K562 (cell line): ENCODE data around the gene ATOSA. TPM values are rescaled to one million over a fixed set of nuclear protein-coding genes. Genes with fewer than 3 reads are reported as not detected.

Source experiments
- ATAC-seq: fragments of 200-7000 bp; cut with Tn5 transposase; 3 replicates; pipeline ENCODE4 v1.9.1; 2020; ENCODE audit warnings: moderate library complexity
- BruUV-seq: library from RNA; stranded (reverse); fragments of 400-500 nt; replicated peaks from 2 replicates; lab custom pipeline; 2021; lab: Mats Ljungman, UMichigan
- CTCF ChIA-PET: fragments of 300-600 bp; formaldehyde crosslinking; extraction: SDS; loops from one replicate; lab custom pipeline; 2021; ENCODE audit warnings: low intra/inter-chr PET ratio; lab: Yijun Ruan, JAX
- POLR2A ChIA-PET: fragments of 300-600, 350-650 bp; sonication (Branson Sonifier 250); formaldehyde crosslinking; extraction: SDS; loops from one replicate; lab custom pipeline; 2021; ENCODE audit warnings: antibody characterized with exemption, inconsistent platforms; lab: Yijun Ruan, JAX
- DNase-seq, 4 experiments: peaks; one replicate each; pipeline versions ENCODE4 v3.0.0 to v3.0.0-alpha.2; 2011 to 2018; ENCODE audit warnings: low spot score in 3 of 4, mixed read lengths in 3 of 4; ENCODE audit errors: extremely low read depth in 1 of 4
- FAIRE-seq: peaks from 2 replicates; lab custom pipeline; 2011; peaks lifted over from hg19 to GRCh38; lab: Jason Lieb, UNC
- H2AFZ ChIP-seq: 2 replicates; pipeline ENCODE4 v1.6.0; 2011; ENCODE audit warnings: low read depth, low read length, control low read depth, inconsistent platforms
- H3K27ac ChIP-seq: fragments of 200-600 bp; 3 replicates; pipeline ENCODE4 v1.8.0; 2011; ENCODE audit warnings: low read depth, mild to moderate bottlenecking, control low read depth, inconsistent platforms, low read length, moderate library complexity, mixed read lengths; ENCODE audit errors: extremely low read depth
- H3K27me3 ChIP-seq, 2 experiments: fragments of 300-600 bp in 1 of 2; 2 replicates in 1 of 2; 3 replicates in 1 of 2; pipeline versions ENCODE4 v1.6.0 to v1.8.0; 2011; ENCODE audit warnings: inconsistent platforms in 2 of 2, low read length in 2 of 2, mild to moderate bottlenecking in 1 of 2, mixed read lengths in 1 of 2, moderate library complexity in 1 of 2; ENCODE audit not compliant: control insufficient read depth in 2 of 2, insufficient read depth in 2 of 2
- H3K36me3 ChIP-seq: fragments of 300-600 bp; 3 replicates; pipeline ENCODE4 v1.8.0; 2011; ENCODE audit warnings: mild to moderate bottlenecking, low read length, inconsistent platforms; ENCODE audit not compliant: control insufficient read depth, insufficient read depth
- H3K4me1 ChIP-seq, 2 experiments: fragments of 200-600 bp in 1 of 2; replicated peaks in 1 of 2; 2 replicates in 1 of 2; 3 replicates in 1 of 2; pipeline versions ENCODE4 v1.5.1 to v1.8.0; 2011; ENCODE audit warnings: inconsistent platforms in 2 of 2, low read length in 2 of 2, mild to moderate bottlenecking in 1 of 2, mixed read lengths in 1 of 2, moderate library complexity in 1 of 2; ENCODE audit not compliant: control insufficient read depth in 2 of 2, insufficient read depth in 2 of 2
- H3K4me2 ChIP-seq: 2 replicates; pipeline ENCODE4 v1.6.1; 2011; ENCODE audit warnings: low read length, control low read depth, inconsistent platforms, mixed read lengths; ENCODE audit not compliant: insufficient read depth
- H3K4me3 ChIP-seq: fragments of 200-600 bp; sonication (generic), shearing (Covaris generic); 2 replicates; pipeline ENCODE4 v1.5.1; 2016; ENCODE audit warnings: control low read depth, inconsistent platforms
- H3K79me2 ChIP-seq: fragments of 200-600 bp; 3 replicates; pipeline ENCODE4 v1.8.0; 2011; ENCODE audit warnings: low read length, inconsistent platforms; ENCODE audit not compliant: control insufficient read depth, insufficient read depth
- H3K9ac ChIP-seq, 2 experiments: 2 replicates each; pipeline versions ENCODE4 v1.6.0 to v1.6.1; 2011; ENCODE audit warnings: low read depth in 2 of 2, low read length in 2 of 2, control low read depth in 1 of 2, inconsistent platforms in 1 of 2, mild to moderate bottlenecking in 1 of 2, mixed read lengths in 1 of 2; ENCODE audit not compliant: insufficient read depth in 1 of 2
- H3K9me1 ChIP-seq: one replicate; pipeline ENCODE4 v1.6.0; 2011; ENCODE audit warnings: inconsistent platforms, mild to moderate bottlenecking, low read length, moderate library complexity; ENCODE audit not compliant: control insufficient read depth, insufficient read depth
- H3K9me3 ChIP-seq: replicated peaks from 2 replicates; pipeline ENCODE4 v1.5.1; 2011; ENCODE audit warnings: low read depth, low read length, inconsistent platforms; ENCODE audit not compliant: control insufficient read depth, insufficient read depth
- H4K20me1 ChIP-seq: replicated peaks from 2 replicates; pipeline ENCODE4 v1.6.1; 2011; ENCODE audit warnings: low read length, inconsistent platforms, mixed read lengths; ENCODE audit not compliant: control insufficient read depth, insufficient read depth
- ATF3 ChIP-seq, 2 experiments: fragments of 450-650 bp in 1 of 2; sonication (generic) in 1 of 2; formaldehyde crosslinking in 1 of 2; IDR thresholded peaks in 1 of 2; conservative IDR thresholded peaks in 1 of 2; 2 replicates each; pipeline versions ENCODE4 v1.6.1 to v1.8.1; 2016 to 2023; ENCODE audit warnings: mild to moderate bottlenecking in 2 of 2, moderate library complexity in 2 of 2, inconsistent platforms in 1 of 2, missing genetic modification reagents in 1 of 2
- CBX3 ChIP-seq, 2 experiments: IDR thresholded peaks; 1 replicate in 1 of 2; 2 replicates in 1 of 2; pipeline ENCODE4 v1.6.1; 2012; ENCODE audit warnings: inconsistent platforms in 2 of 2, low read length in 2 of 2, borderline replicate concordance in 1 of 2, control low read depth in 1 of 2
- CCAR2 ChIP-seq: fragments of 200-400 bp; formaldehyde crosslinking; IDR thresholded peaks from 2 replicates; pipeline ENCODE4 v1.6.1; 2017; ENCODE audit warnings: mild to moderate bottlenecking, low read depth, low read length
- FIP1L1 ChIP-seq: fragments of 200-400 bp; formaldehyde crosslinking; IDR thresholded peaks from 2 replicates; pipeline ENCODE4 v1.6.1; 2018; ENCODE audit warnings: mild to moderate bottlenecking, low read depth, low read length; ENCODE audit not compliant: poor library complexity, severe bottlenecking
- GTF3C2 ChIP-seq: IDR thresholded peaks from 3 replicates; pipeline ENCODE4 v1.6.1; 2011; ENCODE audit warnings: borderline replicate concordance, mild to moderate bottlenecking, moderate library complexity; ENCODE audit not compliant: insufficient read length; ENCODE audit errors: extremely low read depth
- HDAC3 ChIP-seq: fragments of 450-650 bp; IDR thresholded peaks from 2 replicates; pipeline ENCODE4 v1.6.1; 2018; ENCODE audit warnings: borderline replicate concordance, mild to moderate bottlenecking, moderate library complexity; ENCODE audit not compliant: partially characterized antibody
- HNRNPUL1 ChIP-seq: fragments of 200-400 bp; formaldehyde crosslinking; IDR thresholded peaks from 2 replicates; pipeline ENCODE4 v1.6.1; 2017; ENCODE audit warnings: low read length
- NFIC ChIP-seq: fragments of 450-650 bp; IDR thresholded peaks from 2 replicates; pipeline ENCODE4 v1.6.1; 2017; ENCODE audit warnings: mild to moderate bottlenecking, inconsistent platforms
- NR1H2 ChIP-seq: sonication (generic); formaldehyde crosslinking; IDR thresholded peaks from 2 replicates; pipeline ENCODE4 v1.4.0; 2020; ENCODE audit warnings: mild to moderate bottlenecking, missing genetic modification reagents
- PPARD ChIP-seq: fragments of 250-450 bp; sonication (Bioruptor Pico); IDR thresholded peaks from 2 replicates; pipeline ENCODE4 v1.8.0; 2022; ENCODE audit warnings: inconsistent platforms, mild to moderate bottlenecking, moderate library complexity
- SAFB ChIP-seq: fragments of 200-400 bp; formaldehyde crosslinking; IDR thresholded peaks from 2 replicates; pipeline ENCODE4 v1.6.1; 2017; ENCODE audit warnings: low read depth, low read length, borderline replicate concordance
- SNIP1 ChIP-seq: fragments of 450-650 bp; IDR thresholded peaks from 2 replicates; pipeline ENCODE4 v1.7.1; 2017; ENCODE audit warnings: low read depth, mild to moderate bottlenecking
- ZFP1 ChIP-seq: fragments of 450-650 bp; formaldehyde crosslinking; IDR thresholded peaks from 2 replicates; pipeline ENCODE4 v1.4.0; 2020; ENCODE audit warnings: mild to moderate bottlenecking, mixed read lengths
- ZFP36 ChIP-seq: fragments of 150-350 bp; IDR thresholded peaks from 2 replicates; pipeline ENCODE4 v1.6.1; 2018; ENCODE audit warnings: low read length, low read depth; ENCODE audit not compliant: partially characterized antibody
- ZNF184 ChIP-seq: sonication (generic); formaldehyde crosslinking; IDR thresholded peaks from 2 replicates; pipeline ENCODE4 v1.5.0; 2020; ENCODE audit warnings: missing genetic modification reagents
- ZNF398 ChIP-seq: fragments of 250-450 bp; sonication (Bioruptor Pico); IDR thresholded peaks from 2 replicates; pipeline ENCODE4 v1.8.0; 2021; ENCODE audit warnings: moderate library complexity, mild to moderate bottlenecking, inconsistent platforms
- ZNF445 ChIP-seq: fragments of 250-450 bp; sonication (Bioruptor Pico); IDR thresholded peaks from 2 replicates; pipeline ENCODE4 v1.4.0; 2020; ENCODE audit warnings: low read depth, mild to moderate bottlenecking, moderate library complexity
- ZNF76 ChIP-seq: fragments of 250-450 bp; sonication (Bioruptor Pico); IDR thresholded peaks from 2 replicates; pipeline ENCODE4 v1.4.0; 2020; ENCODE audit warnings: mild to moderate bottlenecking, moderate library complexity, borderline replicate concordance
- WGBS: fragments of 100-300 bp; shearing (Covaris generic); methylation state at CpG from one replicate; pipeline ENCODE4 v1.1.6; 2016; ENCODE audit warnings: low coverage, mixed read lengths; ENCODE audit not compliant: insufficient coverage; ENCODE audit errors: missing lambda C conversion rate; 5-methylcytosine and 5-hydroxymethylcytosine counted together
- in situ Hi-C: fragments of 300-500 bp; cut with MboI; formaldehyde crosslinking; loops from 4 replicates; pipeline ENCODE4 v1.15.0; 2018; ENCODE audit warnings: inconsistent platforms, mixed read lengths
- intact Hi-C: fragments of 100-400 bp; cut with micrococcal nuclease; formaldehyde crosslinking; loops from 2 replicates; pipeline ENCODE4 v1.14.2; 2022
- polyA plus RNA-seq, 8 experiments: library from polyadenylated mRNA; depleted of rRNA in 4 of 8; stranded (reverse) in 5 of 8; unstranded in 3 of 8; fragments of >200 nt; fragmentation: Nextera tagmentation in 2 of 8; fragmentation: Illumina TruSeq in 1 of 8; extraction: Ambion mirVana in 2 of 8; extraction: Trizol in 1 of 8; gene quantifications; 2 replicates each; pipeline versions ENCODE4 v1.2.1 to v1.2.3, GENCODE V29; 2011 to 2014; ENCODE audit warnings: inconsistent platforms in 1 of 8, missing spikeins in 1 of 8
- total RNA-seq, 7 experiments: library from RNA; depleted of rRNA in 6 of 7; stranded (reverse); fragments of >200 nt in 6 of 7; fragmentation: Illumina TruSeq in 2 of 7; extraction: Trizol in 2 of 7; gene quantifications; 2 replicates each; pipeline versions ENCODE4 v1.2.1 to v1.2.3, GENCODE V29; 2011 to 2021; ENCODE audit warnings: low replicate concordance in 1 of 7

The ATOSA gene
- total and polyA plus RNA-seq, 9 of the 15 experiments (the other 6 are each of a cell fraction or from before 2014, with no cell fraction given): 2.0 to 6.1 (median 3.9) TPM

DNA sequence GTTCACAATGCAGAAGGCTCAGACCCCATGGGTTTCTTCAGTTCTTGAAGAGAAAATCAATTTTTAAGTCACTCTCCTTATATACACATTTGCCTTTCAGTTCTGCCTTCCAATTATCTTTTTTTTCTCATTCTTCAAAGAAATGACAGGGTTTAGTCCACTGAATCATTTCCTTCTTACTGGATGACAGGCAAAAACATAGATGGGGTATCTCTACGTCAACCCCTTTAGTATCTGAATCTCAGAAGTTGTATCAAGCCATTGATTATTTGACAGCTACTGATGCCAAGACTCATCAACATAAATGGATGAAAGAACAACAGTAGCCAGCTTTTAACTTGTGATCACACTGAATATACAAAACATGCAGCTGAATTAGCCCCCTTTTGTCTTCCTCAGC lies 6.5 kb downstream of the ATOSA start:
- intact Hi-C loops (no loop called here), in situ Hi-C loops (no loop called here)
- ChIA-PET POLR2A (interaction anchor here (1.2 to 2.2 kb wide), 3 partner anchors 8 to 10 kb away, joined by 3 to 9 read pairs (median 3); no protein-coding TSS in a partner anchor), CTCF (no interaction called here)
- no peak overlapping the region for H3K9ac ChIP-seq
- H4K20me1 ChIP-seq: no peaks in the 10 kb centered on the region
- H3K36me3 ChIP-seq: no peaks in the 10 kb centered on the region
- no TSS peak for BruUV-seq
- H3K9me1 ChIP-seq: no peaks in the 10 kb centered on the region
- no peak for FAIRE-seq
- H3K4me2 ChIP-seq: no peak overlapping the region
- no peak overlapping the region for H3K4me3 ChIP-seq
- no peak overlapping the region for H3K27ac ChIP-seq
- no peak for DNase-seq
- no peak overlapping the region for H2AFZ ChIP-seq
- no peaks in the 10 kb centered on the region for H3K79me2 ChIP-seq
- WGBS: 65% methylated on average over 1 of the region's 1 CpG
- TF ChIP-seq ZFP1 (no peak), NFIC (no peak), CCAR2 (no peak), ZNF398 (no peak), ZNF76 (no peak), FIP1L1 (no peak), HDAC3 (no peak), GTF3C2 (no peak), ZFP36 (no peak), ATF3 (IDR thresholded peaks at IDR 0.05) (no peak), ATF3 (CRISPR knock-in tag; conservative IDR thresholded peaks at IDR 0.05) (no peak), CBX3 (IDR thresholded peaks at IDR 0.05; ENCODE audit: borderline replicate concordance in 1 of 2, low read length in 2 of 2) (no peak), NR1H2 (no peak), HNRNPUL1 (no peak), SNIP1 (no peak), ZNF184 (CRISPR knock-in tag) (no peak), PPARD (no peak), SAFB (no peak), ZNF445 (CRISPR knock-in tag) (no peak)
- no peaks in the 10 kb centered on the region for H3K27me3 ChIP-seq
- H3K4me1 ChIP-seq: no peaks in the 10 kb centered on the region
- H3K9me3 ChIP-seq: no peaks in the 10 kb centered on the region
- ATAC-seq: no peak
